SU-DHL-6 (cell line): ENCODE measurements around the gene TBC1D22A.

Source experiments
- H2AFZ ChIP-seq: fragments of 200-600 bp; sonication (generic); 2 replicates; pipeline ENCODE4 v1.6.1; 2014; ENCODE audit warnings: low read depth, mild to moderate bottlenecking, moderate library complexity, mixed read lengths, antibody characterized with exemption, low read length; ENCODE audit not compliant: severe bottlenecking
- H3F3A ChIP-seq: fragments of 200-600 bp; shearing (Covaris generic); 2 replicates; pipeline ENCODE4 v1.6.0; 2016; ENCODE audit warnings: antibody characterized with exemption, mild to moderate bottlenecking; ENCODE audit not compliant: insufficient read depth
- H3K27ac ChIP-seq: fragments of 200-600 bp; sonication (generic); 2 replicates; pipeline ENCODE4 v1.5.1; 2016; ENCODE audit warnings: low read depth, mild to moderate bottlenecking, low read length, moderate library complexity, mixed read lengths
- H3K27me3 ChIP-seq: fragments of 200-600 bp; sonication (generic), shearing (Covaris generic); 2 replicates; pipeline ENCODE4 v1.6.0; 2014; ENCODE audit warnings: mild to moderate bottlenecking, low read length
- H3K36me3 ChIP-seq: fragments of 200-600 bp; sonication (generic); 2 replicates; pipeline ENCODE4 v1.6.1; 2014; ENCODE audit warnings: mild to moderate bottlenecking, low read length, mixed read lengths
- H3K4me2 ChIP-seq: fragments of 300-600, 200-600 bp; shearing (Covaris generic), sonication (generic); 2 replicates; pipeline ENCODE4 v1.6.0; 2014; ENCODE audit warnings: low read length, low read depth, mild to moderate bottlenecking; ENCODE audit not compliant: poor library complexity, severe bottlenecking
- H3K4me3 ChIP-seq: fragments of 200-600 bp; sonication (generic); 2 replicates; pipeline ENCODE4 v1.5.1; 2014; ENCODE audit warnings: antibody characterized with exemption, low read length, mild to moderate bottlenecking, mixed read lengths; ENCODE audit not compliant: insufficient read depth, poor library complexity, severe bottlenecking
- H3K79me2 ChIP-seq: fragments of 200-600 bp; sonication (generic); 2 replicates; pipeline ENCODE4 v1.6.1; 2014; ENCODE audit warnings: mild to moderate bottlenecking, low read length, moderate library complexity; ENCODE audit not compliant: insufficient read depth
- H3K9ac ChIP-seq: fragments of 200-600 bp; sonication (generic); 2 replicates; pipeline ENCODE4 v1.7.0; 2014; ENCODE audit warnings: mild to moderate bottlenecking, low read length
- H3K9me2 ChIP-seq: fragments of 200-600 bp; sonication (generic); replicated peaks from 2 replicates; pipeline ENCODE4 v1.6.1; 2014; ENCODE audit warnings: low read length; ENCODE audit not compliant: insufficient read depth
- H3K9me3 ChIP-seq: fragments of 200-600 bp; sonication (generic); 2 replicates; pipeline ENCODE4 v1.6.1; 2014; ENCODE audit warnings: low read length, mixed read lengths; ENCODE audit not compliant: insufficient read depth
- H4K20me1 ChIP-seq: fragments of 200-600 bp; sonication (generic); 2 replicates; pipeline ENCODE4 v1.6.1; 2014; ENCODE audit warnings: low read depth, mild to moderate bottlenecking, antibody characterized with exemption, low read length, moderate library complexity, mixed read lengths
- CTCF ChIP-seq: fragments of 200-600 bp; sonication (generic); IDR thresholded peaks from one replicate; pipeline ENCODE4 v1.5.1; 2017; ENCODE audit warnings: antibody characterized with exemption, mild to moderate bottlenecking, low read length, moderate library complexity; ENCODE audit not compliant: insufficient read depth, poor library complexity, severe bottlenecking
- EZH2phosphoT487 ChIP-seq: fragments of 200-600 bp; sonication (generic), shearing (Covaris generic); conservative IDR thresholded peaks from 2 replicates; pipeline ENCODE4 v1.6.1; 2018; ENCODE audit warnings: mild to moderate bottlenecking, antibody characterized with exemption, low read length, moderate library complexity, mixed read lengths

TBC1D22A gene

GRCh38 chr22:46807458-46807857 lies 45.0 kb downstream of the TBC1D22A start:
- Histone ChIP-seq H3K9ac (no peak overlapping the region), H3K4me2 (no peak overlapping the region), H3K27ac (no peak overlapping the region), H3K9me3 (no peaks in the 10 kb centered on the region), H2AFZ (no peak overlapping the region), H3F3A (no peaks in the 10 kb centered on the region), H4K20me1 (peaks cover 15% of the 10 kb centered on the region; the same call in 1 of the 2 replicates), H3K4me3 (no peak overlapping the region), H3K79me2 (peaks cover 69% of the 10 kb centered on the region), H3K9me2 (no peaks in the 10 kb centered on the region), H3K27me3 (no peaks in the 10 kb centered on the region), H3K36me3 (peaks cover 19% of the 10 kb centered on the region; the same call in 1 of the 2 replicates)
- no peak for TF ChIP-seq CTCF
- TF ChIP-seq EZH2phosphoT487: no peak

- Histone ChIP-seq H3K4me2 (no peak overlapping the region), H3K9ac (no peak overlapping the region), H3K36me3 (peaks cover 16% of the 10 kb centered on the region; the same call in 1 of the 2 replicates), H4K20me1 (0 out of 2 replicates have a peak, but pooled peaks cover 9% of the 10 kb centered on the region), H3K4me3 (no peak overlapping the region), H3K9me2 (no peaks in the 10 kb centered on the region), H3K27me3 (no peaks in the 10 kb centered on the region), H3K27ac (no peak overlapping the region), H3K9me3 (no peaks in the 10 kb centered on the region), H2AFZ (no peak overlapping the region), H3K79me2 (peaks cover 76% of the 10 kb centered on the region), H3F3A (0 out of 2 replicates have a peak, but pooled peaks cover 3% of the 10 kb centered on the region)
- TF ChIP-seq CTCF (no peak), EZH2phosphoT487 (no peak)
Observed at GRCh38 chr22:46809153-46809885, 46.9 kb downstream of the TBC1D22A start.

GRCh38 chr22:46810856-46811786 lies 48.7 kb downstream of the TBC1D22A start:
- TF ChIP-seq CTCF (no peak), EZH2phosphoT487 (no peak)
- no peak overlapping the region for H3K4me2 ChIP-seq
- no peaks in the 10 kb centered on the region for H3K9me2 ChIP-seq
- 0 out of 2 replicates have a peak, but pooled peaks cover 9% of the 10 kb centered on the region for H4K20me1 ChIP-seq
- no peaks in the 10 kb centered on the region for H3K27me3 ChIP-seq
- no peak overlapping the region for H3K4me3 ChIP-seq
- no peak overlapping the region for H2AFZ ChIP-seq
- peaks cover 73% of the 10 kb centered on the region for H3K79me2 ChIP-seq
- H3K9me3 ChIP-seq: no peaks in the 10 kb centered on the region
- peaks cover 14% of the 10 kb centered on the region; the same call in 1 of the 2 replicates for H3K36me3 ChIP-seq
- H3K27ac ChIP-seq: no peak overlapping the region
- H3K9ac ChIP-seq: no peak overlapping the region
- 0 out of 2 replicates have a peak, but pooled peaks cover 3% of the 10 kb centered on the region for H3F3A ChIP-seq
